Trophoblast cell (in vitro differentiated cells and primary cell): ENCODE data around the gene PLEKHA7.
A peak's percentile ranks its signal among the peaks of the same experiment; 100 is the strongest.

Source experiments
- DNase-seq, 2 donors: peaks; one replicate each; pipeline ENCODE4 v3.0.0-alpha.2; 2016
- H2AFZ ChIP-seq: 2 replicates; pipeline ENCODE4 v1.6.1; 2013; ENCODE audit warnings: low read length, moderate library complexity, mild to moderate bottlenecking; ENCODE audit not compliant: insufficient read depth, poor library complexity
- H2AK5ac ChIP-seq: 2 replicates; pipeline ENCODE4 v1.6.1; 2013; ENCODE audit warnings: mild to moderate bottlenecking, low read length
- H2BK120ac ChIP-seq: 2 replicates; pipeline ENCODE4 v1.6.1; 2013; ENCODE audit warnings: low read length, mild to moderate bottlenecking, moderate library complexity; ENCODE audit not compliant: insufficient read depth, poor library complexity
- H2BK12ac ChIP-seq: 2 replicates; pipeline ENCODE4 v1.6.1; 2013; ENCODE audit warnings: mild to moderate bottlenecking, low read length, moderate library complexity
- H2BK5ac ChIP-seq: 2 replicates; pipeline ENCODE4 v1.6.1; 2013; ENCODE audit warnings: low read length, low read depth, moderate library complexity, mild to moderate bottlenecking; ENCODE audit not compliant: poor library complexity
- H3K14ac ChIP-seq: 2 replicates; pipeline ENCODE4 v1.6.1; 2013; ENCODE audit warnings: mild to moderate bottlenecking, low read length
- H3K18ac ChIP-seq: 2 replicates; pipeline ENCODE4 v1.6.1; 2013; ENCODE audit warnings: mild to moderate bottlenecking, low read length
- H3K23ac ChIP-seq: 2 replicates; pipeline ENCODE4 v1.6.1; 2013; ENCODE audit warnings: low read length
- H3K27ac ChIP-seq: 2 replicates; pipeline ENCODE4 v1.5.1; 2013; ENCODE audit warnings: low read depth, mild to moderate bottlenecking, inconsistent platforms, low read length, moderate library complexity
- H3K27me3 ChIP-seq: 2 replicates; pipeline ENCODE4 v1.6.1; 2013; ENCODE audit warnings: inconsistent platforms, mild to moderate bottlenecking, low read length, moderate library complexity; ENCODE audit not compliant: insufficient read depth
- H3K36me3 ChIP-seq, 2 experiments: 1 replicate in 1 of 2; 2 replicates in 1 of 2; pipeline ENCODE4 v1.6.1; 2013; ENCODE audit warnings: low read length in 2 of 2, mild to moderate bottlenecking in 2 of 2, moderate library complexity in 1 of 2; ENCODE audit not compliant: insufficient read depth in 2 of 2, control insufficient read depth in 1 of 2
- H3K4ac ChIP-seq: 2 replicates; pipeline ENCODE4 v1.6.1; 2013; ENCODE audit warnings: low read depth, mild to moderate bottlenecking, low read length, moderate library complexity
- H3K4me1 ChIP-seq, 2 experiments: 1 replicate in 1 of 2; 2 replicates in 1 of 2; pipeline ENCODE4 v1.6.1; 2013; ENCODE audit warnings: low read length in 2 of 2, mild to moderate bottlenecking in 2 of 2, moderate library complexity in 1 of 2; ENCODE audit not compliant: insufficient read depth in 2 of 2, control insufficient read depth in 1 of 2
- H3K4me2 ChIP-seq: 2 replicates; pipeline ENCODE4 v1.6.1; 2013; ENCODE audit warnings: inconsistent platforms, mild to moderate bottlenecking, low read length, moderate library complexity
- H3K4me3 ChIP-seq: 2 replicates; pipeline ENCODE4 v1.5.1; 2013; ENCODE audit warnings: mild to moderate bottlenecking, low read depth, low read length, inconsistent platforms
- H3K79me1 ChIP-seq: one replicate; pipeline ENCODE4 v1.6.1; 2013; ENCODE audit warnings: low read length
- H3K79me2 ChIP-seq: 2 replicates; pipeline ENCODE4 v1.6.1; 2013; ENCODE audit warnings: low read length, mild to moderate bottlenecking; ENCODE audit not compliant: control insufficient read depth, insufficient read depth, poor library complexity
- H3K9ac ChIP-seq: 2 replicates; pipeline ENCODE4 v1.6.1; 2013; ENCODE audit warnings: mild to moderate bottlenecking, low read length
- H3K9me3 ChIP-seq: 2 replicates; pipeline ENCODE4 v1.6.1; 2013; ENCODE audit warnings: low read depth, mild to moderate bottlenecking, control low read depth, inconsistent platforms, low read length; ENCODE audit not compliant: insufficient read depth
- H4K12ac ChIP-seq: 2 replicates; pipeline ENCODE4 v1.6.1; 2013; ENCODE audit warnings: low read depth, mild to moderate bottlenecking, low read length, moderate library complexity
- H4K8ac ChIP-seq: 2 replicates; pipeline ENCODE4 v1.6.1; 2013; ENCODE audit warnings: low read depth, mild to moderate bottlenecking, low read length, moderate library complexity
- H4K91ac ChIP-seq: one replicate; pipeline ENCODE4 v1.6.1; 2013; ENCODE audit warnings: low read depth, mild to moderate bottlenecking, low read length, moderate library complexity
- WGBS: extraction: QIAGEN DNeasy Blood & Tissue Kit; methylation state at CpG from one replicate; pipeline ENCODE4 v1.1.7; 2013; ENCODE audit warnings: missing lambda C conversion rate; ENCODE audit not compliant: insufficient read length, insufficient coverage; ENCODE audit errors: extremely low coverage; 5-methylcytosine and 5-hydroxymethylcytosine counted together

Gene PLEKHA7

DNA sequence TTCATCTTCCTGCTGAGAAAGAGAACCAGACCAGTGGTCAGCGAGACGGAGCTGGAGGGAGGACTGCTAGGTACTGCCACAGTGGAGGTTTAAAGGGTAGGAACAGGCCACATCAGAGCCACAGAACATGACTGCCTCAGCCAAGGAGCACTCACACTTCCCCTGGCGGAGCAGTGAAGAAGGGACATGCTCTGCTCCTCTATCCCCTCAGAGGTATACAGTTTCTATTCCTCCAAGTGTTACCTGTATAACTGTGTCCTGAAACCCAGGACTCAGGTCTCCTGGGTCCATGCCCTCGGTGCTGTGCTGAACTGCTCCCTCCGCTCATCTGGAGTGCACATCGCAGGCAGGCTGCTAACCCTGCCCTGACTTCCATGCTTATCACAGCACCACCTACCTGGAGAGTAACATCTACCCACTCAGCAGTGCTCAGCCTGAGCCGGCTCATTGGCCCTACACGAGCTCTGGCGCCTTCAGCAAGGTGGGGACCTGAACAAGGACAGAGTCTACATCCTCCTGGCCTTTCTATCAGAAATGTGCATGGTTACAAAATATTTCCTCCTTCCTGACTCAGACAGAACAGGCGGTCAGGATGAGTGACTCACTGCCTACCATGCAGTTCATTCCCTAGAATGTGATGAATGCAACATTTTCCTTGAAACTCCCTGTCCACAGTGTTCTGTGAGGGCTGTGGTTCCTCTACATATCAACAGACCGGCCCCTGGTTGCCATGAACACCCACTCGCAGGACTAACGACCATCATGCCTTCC lies 222.8 kb downstream of the PLEKHA7 start:
- H3K18ac ChIP-seq, result peak overlapping the region; percentile 68
- no peak overlapping the region for H3K23ac ChIP-seq
- H3K9me3 ChIP-seq, result no peaks in the 10 kb centered on the region
- H4K8ac ChIP-seq, result no peak overlapping the region
- H3K4me3 ChIP-seq, result no peak overlapping the region
- peak overlapping the region; percentile 10 for H2AK5ac ChIP-seq
- H3K14ac ChIP-seq, result no peak overlapping the region
- H2BK120ac ChIP-seq, result peak overlapping the region; percentile 34
- H2BK5ac ChIP-seq, result no peak overlapping the region
- peak overlapping the region; percentile 66 for H3K27ac ChIP-seq
- no peak overlapping the region for H2AFZ ChIP-seq
- no peak overlapping the region for H3K4ac ChIP-seq
- no peaks in the 10 kb centered on the region for H3K79me2 ChIP-seq
- peak overlapping the region; percentile 22 for H4K91ac ChIP-seq
- WGBS, result no CpG with 5 or more reads among the region's 13 CpGs
- H3K36me3 ChIP-seq, result peaks cover 49 to 61% of the 10 kb centered on the region in 2 experiments
- H3K79me1 ChIP-seq, result peaks cover 8% of the 10 kb centered on the region
- H3K9ac ChIP-seq, result no peak overlapping the region
- H2BK12ac ChIP-seq, result peak overlapping the region; percentile 0
- no peak overlapping the region for H4K12ac ChIP-seq
- no peaks in the 10 kb centered on the region for H3K27me3 ChIP-seq
- DNase-seq, result peak; percentile 67 to 82
- no peak overlapping the region for H3K4me2 ChIP-seq
- peaks cover 5 to 16% of the 10 kb centered on the region in 2 experiments for H3K4me1 ChIP-seq

GRCh38 chr11:16790486-16791190 lies 223.6 kb downstream of the PLEKHA7 start:
- no peak for DNase-seq
- H2BK120ac ChIP-seq, result peak overlapping the region; percentile 34
- H2AFZ ChIP-seq, result no peak overlapping the region
- H4K91ac ChIP-seq, result peak overlapping the region; percentile 8
- H3K18ac ChIP-seq, result peak overlapping the region; percentile 8
- no peaks in the 10 kb centered on the region for H3K27me3 ChIP-seq
- no peak overlapping the region for H3K4ac ChIP-seq
- no peak overlapping the region for H3K23ac ChIP-seq
- peak overlapping the region; percentile 10 for H2AK5ac ChIP-seq
- H3K14ac ChIP-seq, result no peak overlapping the region
- no peak overlapping the region for H4K12ac ChIP-seq
- H3K36me3 ChIP-seq, result peaks cover 50 to 68% of the 10 kb centered on the region in 2 experiments
- no peak overlapping the region for H3K9ac ChIP-seq
- peaks cover 5 to 16% of the 10 kb centered on the region in 2 experiments for H3K4me1 ChIP-seq
- peaks cover 8% of the 10 kb centered on the region for H3K79me1 ChIP-seq
- no peak overlapping the region for H3K27ac ChIP-seq
- no CpG with 5 or more reads among the region's 16 CpGs for WGBS
- no peak overlapping the region for H4K8ac ChIP-seq
- H3K4me2 ChIP-seq, result no peak overlapping the region
- H3K4me3 ChIP-seq, result no peak overlapping the region
- no peak overlapping the region for H2BK5ac ChIP-seq
- no peaks in the 10 kb centered on the region for H3K79me2 ChIP-seq
- H2BK12ac ChIP-seq, result peak overlapping the region; percentile 0
- no peaks in the 10 kb centered on the region for H3K9me3 ChIP-seq

- no peak for DNase-seq
- H3K9ac ChIP-seq, result no peak overlapping the region
- no peak overlapping the region for H2BK5ac ChIP-seq
- no CpG with 5 or more reads among the region's 10 CpGs for WGBS
- H3K27ac ChIP-seq, result no peak overlapping the region
- H3K79me2 ChIP-seq, result no peaks in the 10 kb centered on the region
- no peak overlapping the region for H3K18ac ChIP-seq
- H4K12ac ChIP-seq, result no peak overlapping the region
- peaks cover 5 to 23% of the 10 kb centered on the region in 2 experiments for H3K4me1 ChIP-seq
- no peak overlapping the region for H3K4me2 ChIP-seq
- no peak overlapping the region for H2AFZ ChIP-seq
- no peak overlapping the region for H2BK120ac ChIP-seq
- H3K27me3 ChIP-seq, result no peaks in the 10 kb centered on the region
- H3K4ac ChIP-seq, result no peak overlapping the region
- no peak overlapping the region for H2AK5ac ChIP-seq
- peaks cover 53 to 72% of the 10 kb centered on the region in 2 experiments for H3K36me3 ChIP-seq
- no peak overlapping the region for H2BK12ac ChIP-seq
- H4K8ac ChIP-seq, result no peak overlapping the region
- H3K79me1 ChIP-seq, result peaks cover 8% of the 10 kb centered on the region
- no peak overlapping the region for H3K23ac ChIP-seq
- no peak overlapping the region for H4K91ac ChIP-seq
- H3K4me3 ChIP-seq, result no peak overlapping the region
- H3K14ac ChIP-seq, result no peak overlapping the region
- no peaks in the 10 kb centered on the region for H3K9me3 ChIP-seq
These were observed 224.4 kb downstream of the PLEKHA7 start for GRCh38 chr11:16789560-16790485.

DNA sequence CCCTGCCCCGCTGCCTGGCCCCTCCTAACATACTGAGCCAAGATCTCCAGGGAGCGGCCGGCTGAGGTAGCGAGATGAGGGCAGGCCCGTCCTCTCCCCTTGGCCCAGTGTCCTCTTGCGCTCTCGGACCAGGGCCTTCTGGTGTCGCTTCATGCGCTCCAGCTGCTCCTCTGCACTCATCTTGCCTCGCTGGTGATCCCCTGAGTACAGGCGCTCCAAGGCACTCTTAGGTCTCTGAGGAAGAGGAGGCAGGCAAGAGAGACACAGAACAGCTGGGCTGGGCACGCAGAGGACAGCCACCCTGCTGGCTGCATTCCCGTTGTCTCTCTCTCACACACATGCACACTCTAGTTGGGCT lies 225.2 kb downstream of the PLEKHA7 start:
- no peak overlapping the region for H3K27ac ChIP-seq
- no peak overlapping the region for H2AFZ ChIP-seq
- H3K36me3 ChIP-seq, result peaks cover 49 to 65% of the 10 kb centered on the region in 2 experiments
- H2AK5ac ChIP-seq, result no peak overlapping the region
- DNase-seq, result no peak
- H3K9ac ChIP-seq, result no peak overlapping the region
- H4K8ac ChIP-seq, result no peak overlapping the region
- no peak overlapping the region for H3K4me3 ChIP-seq
- no peak overlapping the region for H3K23ac ChIP-seq
- H3K4me1 ChIP-seq, result peaks cover 8 to 25% of the 10 kb centered on the region in 2 experiments
- H3K27me3 ChIP-seq, result no peaks in the 10 kb centered on the region
- H3K9me3 ChIP-seq, result no peaks in the 10 kb centered on the region
- H3K18ac ChIP-seq, result no peak overlapping the region
- H3K79me1 ChIP-seq, result peaks cover 8% of the 10 kb centered on the region
- no peaks in the 10 kb centered on the region for H3K79me2 ChIP-seq
- H2BK12ac ChIP-seq, result no peak overlapping the region
- no peak overlapping the region for H2BK120ac ChIP-seq
- H4K12ac ChIP-seq, result peak overlapping the region; percentile 46
- H3K4ac ChIP-seq, result no peak overlapping the region
- no peak overlapping the region for H3K4me2 ChIP-seq
- H4K91ac ChIP-seq, result peak overlapping the region; percentile 4
- WGBS, result no CpG with 5 or more reads among the region's 13 CpGs
- H3K14ac ChIP-seq, result peak overlapping the region; percentile 24
- H2BK5ac ChIP-seq, result no peak overlapping the region
